HEK293 (cell line): ENCODE data around the gene GYPC.

Experiments used
- GFI1B ChIP-seq: fragments of 450-650 bp; formaldehyde crosslinking; IDR thresholded peaks from 2 replicates; pipeline ENCODE4 v1.5.1; 2016; ENCODE audit warnings: missing biosample characterization, missing genetic modification characterization
- MZF1 ChIP-seq: fragments of 450-650 bp; formaldehyde crosslinking; IDR thresholded peaks from 2 replicates; pipeline ENCODE4 v1.5.1; 2017; ENCODE audit warnings: missing biosample characterization, missing genetic modification characterization, borderline replicate concordance
- ZBTB1 ChIP-seq: fragments of 450-650 bp; formaldehyde crosslinking; IDR thresholded peaks from 2 replicates; pipeline ENCODE4 v1.5.1; 2016; ENCODE audit warnings: missing biosample characterization, missing genetic modification characterization
- ZBTB21 ChIP-seq: fragments of 450-650 bp; formaldehyde crosslinking; IDR thresholded peaks from 2 replicates; pipeline ENCODE4 v1.5.1; 2017; ENCODE audit warnings: missing biosample characterization, missing genetic modification characterization
- ZNF138 ChIP-seq: fragments of 450-650 bp; formaldehyde crosslinking; IDR thresholded peaks from 2 replicates; pipeline ENCODE4 v1.5.1; 2016; ENCODE audit warnings: missing biosample characterization, missing genetic modification characterization, borderline replicate concordance
- ZNF175 ChIP-seq: fragments of 450-650 bp; formaldehyde crosslinking; IDR thresholded peaks from 2 replicates; pipeline ENCODE4 v1.5.1; 2016; ENCODE audit warnings: missing biosample characterization, missing genetic modification characterization
- ZNF211 ChIP-seq: fragments of 450-650 bp; formaldehyde crosslinking; IDR thresholded peaks from 2 replicates; pipeline ENCODE4 v1.5.1; 2016; ENCODE audit warnings: low read depth, missing biosample characterization, missing genetic modification characterization
- ZNF248 ChIP-seq: fragments of 450-650 bp; formaldehyde crosslinking; IDR thresholded peaks from 2 replicates; pipeline ENCODE4 v1.5.1; 2017; ENCODE audit warnings: missing biosample characterization, missing genetic modification characterization
- ZNF623 ChIP-seq: fragments of 450-650 bp; formaldehyde crosslinking; IDR thresholded peaks from 2 replicates; pipeline ENCODE4 v1.5.1; 2016; ENCODE audit warnings: missing biosample characterization, missing genetic modification characterization
- ZNF768 ChIP-seq: fragments of 450-650 bp; formaldehyde crosslinking; IDR thresholded peaks from 2 replicates; pipeline ENCODE4 v1.5.1; 2018; ENCODE audit warnings: missing biosample characterization, mild to moderate bottlenecking, missing genetic modification characterization
- ZNF776 ChIP-seq: fragments of 450-650 bp; formaldehyde crosslinking; IDR thresholded peaks from 2 replicates; pipeline ENCODE4 v1.5.0; 2017; ENCODE audit warnings: missing biosample characterization, missing genetic modification characterization, borderline replicate concordance
- TF ChIP-seq, protein P1 (sequence below): fragments of 450-650 bp; formaldehyde crosslinking; IDR thresholded peaks from 2 replicates; pipeline ENCODE4 v1.5.1; 2016; ENCODE audit warnings: missing biosample characterization, missing genetic modification characterization
- TF ChIP-seq, protein P2 (sequence below): fragments of 450-650 bp; formaldehyde crosslinking; IDR thresholded peaks from 2 replicates; pipeline ENCODE4 v1.5.1; 2016; ENCODE audit warnings: missing biosample characterization, missing genetic modification characterization

DNA sequence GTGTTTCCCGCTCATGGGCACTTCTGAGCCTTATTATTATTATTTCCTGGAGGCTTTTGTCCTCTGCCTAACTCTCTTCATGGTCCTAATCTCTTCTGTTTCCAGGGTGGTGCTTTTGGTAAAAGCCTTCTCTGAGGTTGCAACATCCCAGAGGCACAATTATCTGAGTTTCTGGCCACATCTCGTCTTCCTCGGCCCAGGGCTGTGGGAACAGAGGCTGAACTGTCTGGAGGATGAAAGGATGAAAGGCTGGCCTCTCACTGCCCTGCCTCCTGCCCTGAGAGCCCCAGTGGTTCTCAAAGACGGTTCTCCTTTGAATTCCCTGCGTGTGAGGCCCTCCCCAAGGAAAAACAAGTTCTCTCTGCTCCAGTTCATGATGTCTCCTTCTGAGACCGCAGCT, 13.8 kb downstream of the GYPC start:
- TF ChIP-seq ZNF768 (tag by site-specific recombination) = no peak
- no peak for TF ChIP-seq ZBTB1 (tag by site-specific recombination)
- TF ChIP-seq ZNF175 = no peak
- no peak for TF ChIP-seq ZNF248 (tag by site-specific recombination)
- TF ChIP-seq ZNF623 (tag by site-specific recombination) = no peak
- no peak for TF ChIP-seq MZF1 (tag by site-specific recombination)
- TF ChIP-seq, protein P1, sequence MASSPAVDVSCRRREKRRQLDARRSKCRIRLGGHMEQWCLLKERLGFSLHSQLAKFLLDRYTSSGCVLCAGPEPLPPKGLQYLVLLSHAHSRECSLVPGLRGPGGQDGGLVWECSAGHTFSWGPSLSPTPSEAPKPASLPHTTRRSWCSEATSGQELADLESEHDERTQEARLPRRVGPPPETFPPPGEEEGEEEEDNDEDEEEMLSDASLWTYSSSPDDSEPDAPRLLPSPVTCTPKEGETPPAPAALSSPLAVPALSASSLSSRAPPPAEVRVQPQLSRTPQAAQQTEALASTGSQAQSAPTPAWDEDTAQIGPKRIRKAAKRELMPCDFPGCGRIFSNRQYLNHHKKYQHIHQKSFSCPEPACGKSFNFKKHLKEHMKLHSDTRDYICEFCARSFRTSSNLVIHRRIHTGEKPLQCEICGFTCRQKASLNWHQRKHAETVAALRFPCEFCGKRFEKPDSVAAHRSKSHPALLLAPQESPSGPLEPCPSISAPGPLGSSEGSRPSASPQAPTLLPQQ (tag by site-specific recombination) = no peak
- TF ChIP-seq, protein P2, sequence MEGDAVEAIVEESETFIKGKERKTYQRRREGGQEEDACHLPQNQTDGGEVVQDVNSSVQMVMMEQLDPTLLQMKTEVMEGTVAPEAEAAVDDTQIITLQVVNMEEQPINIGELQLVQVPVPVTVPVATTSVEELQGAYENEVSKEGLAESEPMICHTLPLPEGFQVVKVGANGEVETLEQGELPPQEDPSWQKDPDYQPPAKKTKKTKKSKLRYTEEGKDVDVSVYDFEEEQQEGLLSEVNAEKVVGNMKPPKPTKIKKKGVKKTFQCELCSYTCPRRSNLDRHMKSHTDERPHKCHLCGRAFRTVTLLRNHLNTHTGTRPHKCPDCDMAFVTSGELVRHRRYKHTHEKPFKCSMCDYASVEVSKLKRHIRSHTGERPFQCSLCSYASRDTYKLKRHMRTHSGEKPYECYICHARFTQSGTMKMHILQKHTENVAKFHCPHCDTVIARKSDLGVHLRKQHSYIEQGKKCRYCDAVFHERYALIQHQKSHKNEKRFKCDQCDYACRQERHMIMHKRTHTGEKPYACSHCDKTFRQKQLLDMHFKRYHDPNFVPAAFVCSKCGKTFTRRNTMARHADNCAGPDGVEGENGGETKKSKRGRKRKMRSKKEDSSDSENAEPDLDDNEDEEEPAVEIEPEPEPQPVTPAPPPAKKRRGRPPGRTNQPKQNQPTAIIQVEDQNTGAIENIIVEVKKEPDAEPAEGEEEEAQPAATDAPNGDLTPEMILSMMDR (tag by site-specific recombination) = no peak
- no peak for TF ChIP-seq ZNF138
- TF ChIP-seq ZBTB21 (tag by site-specific recombination) = no peak
- no peak for TF ChIP-seq ZNF211 (tag by site-specific recombination)
- TF ChIP-seq GFI1B (tag by site-specific recombination) = no peak
- TF ChIP-seq ZNF776 (tag by site-specific recombination) = no peak
